Esophagus squamous epithelium (tissue), 5 donors: ENCODE measurements around the gene ATF5. TPM values are rescaled to one million over a fixed set of nuclear protein-coding genes. Genes with fewer than 3 reads are reported as not detected.
A peak's percentile ranks its signal among the peaks of the same experiment; 100 is the strongest.

Experiments
- DNase-seq: peaks from one replicate; lab custom pipeline; 2025; lab: John Stamatoyannopoulos, UW
- H3K27ac ChIP-seq, 4 donors: fragments of 200-600 bp; sonication (generic); one replicate each; pipeline ENCODE4 v1.5.1; 2016 to 2019; ENCODE audit warnings: mild to moderate bottlenecking in 1 of 4
- H3K27me3 ChIP-seq, 4 donors: fragments of 200-600 bp; sonication (generic); 1 replicate in 3 of 4; 2 replicates in 1 of 4; pipeline versions ENCODE4 v1.5.1 to v1.6.0; 2017 to 2021; ENCODE audit warnings: antibody characterized with exemption in 1 of 4
- H3K36me3 ChIP-seq, 3 donors: fragments of 200-600 bp; sonication (generic); one replicate each; pipeline ENCODE4 v1.5.1; 2016 to 2019
- H3K4me1 ChIP-seq, 3 donors: fragments of 200-600 bp; sonication (generic); one replicate each; pipeline ENCODE4 v1.5.1; 2017 to 2019
- H3K4me3 ChIP-seq, 4 donors: fragments of 200-600 bp; sonication (generic); 1 replicate in 3 of 4; 2 replicates in 1 of 4; pipeline ENCODE4 v1.5.1; 2016 to 2019; ENCODE audit warnings: mild to moderate bottlenecking in 2 of 4, moderate library complexity in 1 of 4
- H3K9me3 ChIP-seq, 3 donors: fragments of 200-600 bp; sonication (generic); one replicate each; pipeline ENCODE4 v1.5.1; 2016 to 2019
- CTCF ChIP-seq, 6 experiments: fragments of 450-650 bp in 4 of 6; fragments of 200-600 bp in 2 of 6; sonication (generic) in 2 of 6; IDR thresholded peaks; one replicate each; pipeline ENCODE4 v1.5.1; 2016 to 2019; ENCODE audit warnings: antibody characterized with exemption in 6 of 6, mild to moderate bottlenecking in 4 of 6, moderate library complexity in 4 of 6
- POLR2A ChIP-seq, 4 donors: fragments of 450-650 bp; IDR thresholded peaks; one replicate each; pipeline ENCODE4 v1.6.1; 2017; ENCODE audit warnings: antibody characterized with exemption in 4 of 4, mild to moderate bottlenecking in 4 of 4, moderate library complexity in 3 of 4
- WGBS, 2 donors: methylation state at CpG; one replicate each; pipeline ENCODE4 v1.1.5; 2018; 5-methylcytosine and 5-hydroxymethylcytosine counted together
- intact Hi-C: fragments of 100-400 bp; cut with DNase I; formaldehyde crosslinking; loops from one replicate; pipeline ENCODE4 v1.15.0; 2022
- total RNA-seq, 4 donors: library from RNA; depleted of rRNA; stranded (reverse); fragments of >200 nt; gene quantifications; one replicate each; pipeline ENCODE4 v1.1.0, GENCODE V29; 2016
- donor health status: DM: yes; HTN: yes; CAD: no.

The ATF5 gene
- 1 to 10 TPM; 3.3 to 9.7 (median 8.2) TPM for total RNA-seq

- Histone ChIP-seq H3K27me3 (no peaks in the 10 kb centered on the region), H3K4me3 (peak within 1 kb of the TSS; percentile 78 to 96 (median 90)), H3K4me1 (peaks cover 10 to 44% (median 15%) of the 10 kb centered on the region in 3 donors), H3K27ac (peak within 1 kb of the TSS; percentile 93 to 96 (median 94)), H3K9me3 (no peaks in the 10 kb centered on the region), H3K36me3 (peaks cover 0 to 55% (median 7%) of the 10 kb centered on the region in 3 donors)
- TF ChIP-seq POLR2A (IDR thresholded peaks at IDR 0.05): no peak
- intact Hi-C loops: no loop called here
- no peak for DNase-seq
- WGBS, 2 donors: 0% methylated on average over 22 to 26 of the region's 48 CpGs
These were observed at the start of gene ATF5, which contains the start of gene NUP62 for GRCh38 chr19:49929121-49929610. ATF5 (plus strand) TSS chr19:49929205; CDS start chr19:49930851, 1,646 bp downstream. NUP62 (minus strand) TSS chr19:49929504; CDS start chr19:49909807, 19,697 bp downstream.

GRCh38 chr19:49879243-49879963 is 49.6 kb upstream of the ATF5 start:
- no peak overlapping the region for H3K4me3 ChIP-seq
- no peaks in the 10 kb centered on the region for H3K27me3 ChIP-seq
- intact Hi-C loops: loop anchor here (10.0 kb wide), 1 partner anchor 65 kb away; the partner anchor contains the start of genes FUZ and MED25
- DNase-seq: no peak
- H3K9me3 ChIP-seq: peaks cover 0 to 6% (median 0%) of the 10 kb centered on the region in 3 donors
- WGBS, 2 donors: 91 to 93% methylated on average over 12 of the region's 12 CpGs
- H3K36me3 ChIP-seq: peaks cover 40 to 61% (median 53%) of the 10 kb centered on the region in 3 donors
- peak overlapping the region in 2 of 4 donors; percentile 98 for H3K27ac ChIP-seq
- TF ChIP-seq POLR2A (IDR thresholded peaks at IDR 0.05) (no peak), CTCF (IDR thresholded peaks at IDR 0.05) (no peak)
- H3K4me1 ChIP-seq: peaks cover 17 to 29% (median 25%) of the 10 kb centered on the region in 3 donors

GRCh38 chr19:49880162-49880869 is 48.7 kb upstream of the ATF5 start:
- H3K27me3 ChIP-seq: no peaks in the 10 kb centered on the region
- TF ChIP-seq CTCF (IDR thresholded peaks at IDR 0.05): no peak
- no peak for TF ChIP-seq POLR2A (IDR thresholded peaks at IDR 0.05)
- 93 to 100% methylated on average over 1 to 3 of the region's 10 CpGs for WGBS, 2 donors
- intact Hi-C loops: no loop called here
- H3K36me3 ChIP-seq: peaks cover 45 to 67% (median 59%) of the 10 kb centered on the region in 3 donors
- H3K4me1 ChIP-seq: peaks cover 12 to 20% (median 16%) of the 10 kb centered on the region in 3 donors
- DNase-seq: no peak
- H3K4me3 ChIP-seq: no peak overlapping the region
- H3K9me3 ChIP-seq: peaks cover 0 to 6% (median 0%) of the 10 kb centered on the region in 3 donors
- H3K27ac ChIP-seq: no peak overlapping the region

- Histone ChIP-seq H3K36me3 (peaks cover 45 to 76% (median 59%) of the 10 kb centered on the region in 3 donors), H3K27me3 (no peaks in the 10 kb centered on the region), H3K4me1 (peaks cover 6 to 13% (median 12%) of the 10 kb centered on the region in 3 donors), H3K27ac (no peak overlapping the region), H3K4me3 (no peak overlapping the region), H3K9me3 (peaks cover 0 to 6% (median 0%) of the 10 kb centered on the region in 3 donors)
- intact Hi-C loops: no loop called here
- no peak for TF ChIP-seq POLR2A (IDR thresholded peaks at IDR 0.05)
- TF ChIP-seq CTCF (IDR thresholded peaks at IDR 0.05): no peak
- WGBS, 2 donors: 98 to 100% methylated on average over 6 to 14 of the region's 17 CpGs
- DNase-seq: no peak
These were observed 47.8 kb upstream of the ATF5 start for GRCh38 chr19:49881186-49881585.

GRCh38 chr19:49881672-49882394 is 47.2 kb upstream of the ATF5 start:
- Histone ChIP-seq H3K4me3 (no peak overlapping the region), H3K27ac (no peak overlapping the region), H3K4me1 (peaks cover 6 to 13% (median 12%) of the 10 kb centered on the region in 3 donors), H3K27me3 (no peaks in the 10 kb centered on the region), H3K9me3 (peaks cover 0 to 6% (median 0%) of the 10 kb centered on the region in 3 donors), H3K36me3 (peaks cover 45 to 82% (median 59%) of the 10 kb centered on the region in 3 donors)
- DNase-seq: no peak
- intact Hi-C loops: no loop called here
- WGBS, 2 donors: 88 to 90% methylated on average over 23 to 30 of the region's 31 CpGs
- no peak for TF ChIP-seq CTCF (IDR thresholded peaks at IDR 0.05)
- TF ChIP-seq POLR2A (IDR thresholded peaks at IDR 0.05): no peak
